Effector CD8-positive, alpha-beta T cell (primary cell): Measurements from ENCODE around the gene PTGS2.

ENCODE experiments used
- DNase-seq: peaks from one replicate; lab custom pipeline; 2025; lab: John Stamatoyannopoulos, UW
- total RNA-seq, 4 experiments: gene quantifications; one replicate each; lab custom pipeline; 2026; lab: John Stamatoyannopoulos, UW

Gene PTGS2
- total RNA-seq = 0 to 0.10 (median 0) reads per million in 4 experiments

DNA sequence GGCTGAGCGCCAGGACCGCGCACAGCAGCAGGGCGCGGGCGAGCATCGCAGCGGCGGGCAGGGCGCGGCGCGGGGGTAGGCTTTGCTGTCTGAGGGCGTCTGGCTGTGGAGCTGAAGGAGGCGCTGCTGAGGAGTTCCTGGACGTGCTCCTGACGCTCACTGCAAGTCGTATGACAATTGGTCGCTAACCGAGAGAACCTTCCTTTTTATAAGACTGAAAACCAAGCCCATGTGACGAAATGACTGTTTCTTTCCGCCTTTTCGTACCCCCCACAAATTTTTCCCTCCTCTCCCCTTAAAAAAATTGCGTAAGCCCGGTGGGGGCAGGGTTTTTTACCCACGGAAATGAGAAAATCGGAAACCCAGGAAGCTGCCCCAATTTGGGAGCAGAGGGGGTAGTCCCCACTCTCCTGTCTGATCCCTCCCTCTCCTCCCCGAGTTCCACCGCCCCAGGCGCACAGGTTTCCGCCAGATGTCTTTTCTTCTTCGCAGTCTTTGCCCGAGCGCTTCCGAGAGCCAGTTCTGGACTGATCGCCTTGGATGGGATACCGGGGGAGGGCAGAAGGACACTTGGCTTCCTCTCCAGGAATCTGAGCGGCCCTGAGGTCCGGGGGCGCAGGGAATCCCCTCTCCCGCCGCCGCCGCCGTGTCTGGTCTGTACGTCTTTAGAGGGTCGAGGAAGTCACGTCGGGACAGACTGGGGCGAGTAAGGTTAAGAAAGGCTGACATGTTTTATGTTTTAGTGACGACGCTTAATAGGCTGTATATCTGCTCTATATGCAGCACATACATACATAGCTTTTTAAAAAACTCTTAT is at the start of gene PTGS2:
PTGS2 (minus strand) TSS at position 179 of the 817 bp plus-strand sequence; CDS start at position 46, 133 bp downstream.
- no peak for DNase-seq

DNA sequence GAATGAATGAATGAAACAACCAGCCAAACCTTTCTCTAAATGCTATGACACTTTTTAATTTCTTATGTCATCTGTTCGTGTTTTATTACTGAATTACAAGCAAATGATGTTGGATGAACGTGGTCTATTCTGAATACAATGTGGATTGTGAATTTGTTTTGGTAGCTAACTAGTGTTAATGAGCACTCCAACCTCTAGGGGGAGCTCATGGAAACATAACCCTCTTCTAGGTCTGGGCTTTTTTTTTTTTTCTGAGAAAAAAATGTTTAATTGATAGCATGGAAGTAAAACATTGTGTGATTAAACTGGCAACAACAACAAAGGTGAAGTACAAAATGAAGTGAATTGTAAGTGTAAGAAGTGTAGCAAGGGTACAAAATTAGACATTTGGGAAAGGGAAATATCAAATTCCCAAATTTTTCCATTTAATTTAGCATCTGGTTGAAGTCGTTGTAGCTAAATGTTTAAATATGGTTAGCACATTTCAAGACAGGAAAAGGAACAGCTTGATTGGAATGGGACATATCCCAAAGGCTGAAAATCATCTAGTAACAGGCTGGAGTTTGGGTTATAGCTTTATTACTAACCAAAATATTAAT is 42.6 kb upstream of the PTGS2 start:
- DNase-seq = no peak

DNA sequence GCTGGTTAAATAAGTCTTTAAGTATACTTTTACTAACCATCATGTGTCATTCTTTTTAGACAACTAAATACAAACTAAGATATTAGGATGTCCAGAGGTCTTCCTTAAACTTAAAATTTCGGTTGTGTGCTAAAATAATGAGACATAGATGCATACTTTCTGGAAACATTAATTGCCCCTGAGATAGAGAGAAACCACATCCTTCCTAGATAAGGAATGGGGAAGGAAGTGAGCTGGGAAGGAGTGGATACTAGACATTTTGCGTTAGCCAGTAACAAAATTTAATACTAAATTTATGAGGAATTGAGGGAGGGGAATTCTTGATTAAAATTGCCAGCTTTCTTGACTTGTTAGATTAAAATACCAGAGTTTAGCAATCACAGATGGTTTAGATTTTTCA is 37.1 kb upstream of the PTGS2 start:
- DNase-seq = no peak

DNA sequence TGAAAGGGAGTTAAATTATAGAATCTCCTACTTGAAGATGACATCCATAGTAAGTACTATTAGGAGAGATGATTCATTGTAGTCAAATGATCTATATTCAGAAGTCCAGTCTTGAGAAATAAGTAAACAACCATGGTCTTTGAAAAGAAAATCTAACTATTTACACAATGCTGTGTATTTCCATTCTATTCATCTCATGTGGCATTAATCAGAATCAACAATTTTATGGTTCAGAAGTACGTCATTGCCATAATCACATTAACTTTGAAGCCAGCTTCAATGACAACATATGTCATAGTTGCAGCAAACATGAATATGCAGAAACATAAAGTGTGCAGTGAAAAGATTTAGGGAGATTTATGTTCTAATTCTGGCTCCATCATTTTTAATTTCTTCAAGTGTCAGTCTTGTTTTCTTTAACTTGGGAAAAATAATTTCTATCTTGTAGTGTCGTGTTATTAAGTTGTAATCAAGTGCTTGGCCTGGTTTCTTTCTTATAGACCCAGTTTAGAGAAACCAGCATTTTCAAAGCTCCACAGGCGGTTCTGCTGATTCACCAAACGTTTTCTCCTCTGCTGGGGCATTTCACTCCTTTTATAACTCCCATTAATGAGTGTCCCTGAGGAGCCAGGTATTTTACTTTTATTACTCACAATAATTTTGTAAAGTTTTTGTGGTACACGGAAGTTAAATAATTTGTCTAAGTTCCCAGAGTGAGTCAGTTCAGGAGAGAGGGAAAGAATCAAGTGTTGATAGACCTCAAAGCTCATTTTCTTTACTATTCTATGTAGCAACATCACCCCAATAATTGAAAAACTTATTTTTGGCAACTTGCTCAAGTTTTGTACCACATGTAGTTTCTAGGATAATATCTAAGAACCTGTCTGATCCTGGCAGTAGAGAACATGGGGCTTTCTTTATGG is 35.9 kb upstream of the PTGS2 start:
- no peak for DNase-seq

DNA sequence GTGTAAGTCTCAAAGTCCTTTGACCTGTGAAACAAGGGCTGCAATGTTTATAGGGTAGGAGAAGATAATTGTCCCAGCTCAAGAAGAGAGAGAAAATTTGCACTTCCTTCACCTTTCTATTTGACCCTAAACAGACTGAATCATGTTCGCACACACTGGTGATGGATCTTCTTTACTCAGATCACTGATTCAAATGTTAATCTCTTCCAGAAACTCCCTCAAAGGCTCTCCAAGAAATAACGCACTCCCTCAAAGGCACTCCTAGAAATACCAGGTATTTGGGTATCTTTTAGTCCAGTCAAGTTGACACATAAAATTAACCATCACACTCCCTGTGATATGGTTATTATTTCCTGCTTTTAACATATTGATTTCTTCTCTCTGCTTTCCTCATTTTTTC is 30.5 kb upstream of the PTGS2 start:
- DNase-seq = no peak

DNA sequence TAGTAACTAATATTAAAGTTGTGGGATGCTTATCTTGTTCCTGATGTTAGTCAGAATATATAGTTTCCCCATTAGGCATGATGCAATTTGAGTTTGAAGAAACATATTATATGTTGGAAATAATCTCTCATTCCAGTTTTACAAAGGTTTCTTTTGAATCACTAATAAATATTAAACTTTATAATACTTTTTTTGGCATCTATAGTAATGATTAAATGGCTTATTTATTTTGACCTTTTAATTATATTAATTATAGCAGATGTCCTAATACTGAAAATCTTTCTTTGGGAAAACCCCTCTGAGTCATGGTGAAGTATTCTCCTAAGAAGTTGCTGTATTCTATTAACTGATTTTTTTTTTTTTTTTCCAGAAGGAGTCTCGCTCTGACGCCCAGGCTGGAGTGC is 28.5 kb upstream of the PTGS2 start:
- no peak for DNase-seq

DNA sequence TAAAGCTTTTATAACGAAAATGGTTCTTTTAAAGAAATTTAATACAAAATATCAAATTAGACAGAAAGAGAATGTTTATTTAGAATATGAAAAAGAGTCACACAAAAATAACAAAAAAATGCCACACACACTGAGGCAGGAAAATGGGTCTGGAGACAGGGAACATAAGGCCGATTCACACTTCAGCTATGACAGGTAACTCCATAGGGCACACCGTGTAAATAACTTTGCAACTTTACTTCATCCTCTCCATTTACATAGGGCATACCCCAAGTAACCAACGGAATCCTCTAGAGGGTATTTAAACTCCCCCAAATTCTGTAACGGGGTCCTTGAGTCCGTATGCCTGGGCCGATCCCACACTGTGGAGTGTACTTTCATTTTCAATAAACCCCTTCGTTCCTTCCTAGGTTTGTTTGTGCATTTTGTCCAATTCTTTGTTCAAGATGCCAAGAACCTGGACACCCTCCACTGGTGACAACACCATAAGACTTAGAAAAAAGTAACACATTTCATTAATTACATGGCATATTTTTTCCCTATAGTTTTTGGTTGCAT is 23.1 kb upstream of the PTGS2 start:
- no peak for DNase-seq

DNA sequence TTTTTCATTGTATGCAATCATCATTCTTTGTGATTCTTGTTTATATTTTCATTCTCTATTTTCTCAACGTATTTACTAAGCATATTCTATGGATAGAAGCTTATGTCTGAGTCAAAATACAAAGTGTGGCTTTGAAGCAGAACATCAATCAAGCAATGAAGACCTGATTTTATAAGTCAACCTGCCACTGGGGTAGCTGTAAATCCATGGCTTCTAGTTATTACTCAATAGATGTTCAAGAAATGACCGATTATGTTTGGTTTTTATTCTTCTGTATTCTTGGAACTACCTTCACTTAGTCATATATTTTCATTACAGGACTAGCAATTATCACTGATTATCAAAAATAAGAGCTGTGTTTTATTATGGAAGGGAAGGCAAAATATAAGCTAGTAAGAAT is 20.5 kb upstream of the PTGS2 start:
- DNase-seq = no peak

DNA sequence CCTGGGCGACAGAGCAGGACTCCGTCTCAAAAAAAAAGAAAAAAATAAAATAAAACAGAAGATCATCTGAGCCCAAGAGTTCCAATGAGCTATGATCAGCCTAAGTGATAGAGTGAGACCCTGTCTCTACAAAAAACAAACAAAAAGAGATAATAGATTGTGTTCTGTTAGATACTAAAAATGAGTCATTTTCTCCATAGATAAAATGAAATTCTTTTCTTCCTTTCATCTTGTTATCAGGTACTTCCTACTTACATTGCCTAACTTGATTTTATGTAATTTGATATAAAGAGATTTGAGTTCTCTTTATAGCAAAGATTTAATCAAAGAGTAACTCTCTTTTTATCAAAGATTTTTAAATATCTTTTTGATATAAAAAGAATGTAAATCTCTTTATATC is 19.3 kb upstream of the PTGS2 start:
- no peak for DNase-seq

DNA sequence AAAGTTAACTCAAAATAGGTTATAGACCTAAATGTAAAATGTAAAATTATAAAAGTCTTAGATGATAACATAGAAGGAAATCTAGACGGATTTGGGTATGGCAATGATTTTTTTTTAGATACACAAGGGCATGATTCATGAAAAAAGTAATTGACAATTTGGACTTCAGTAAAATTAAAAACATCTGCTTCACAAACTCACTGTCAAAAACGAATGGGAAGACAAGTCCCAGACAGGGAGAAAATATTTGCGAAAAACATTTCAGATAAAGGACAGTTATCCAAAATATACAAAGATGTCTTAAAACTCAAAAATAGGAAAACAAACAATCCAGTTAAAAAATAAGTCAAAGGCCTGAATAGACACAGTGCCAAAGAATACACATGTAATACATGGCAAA is 9.7 kb upstream of the PTGS2 start:
- DNase-seq = no peak

DNA sequence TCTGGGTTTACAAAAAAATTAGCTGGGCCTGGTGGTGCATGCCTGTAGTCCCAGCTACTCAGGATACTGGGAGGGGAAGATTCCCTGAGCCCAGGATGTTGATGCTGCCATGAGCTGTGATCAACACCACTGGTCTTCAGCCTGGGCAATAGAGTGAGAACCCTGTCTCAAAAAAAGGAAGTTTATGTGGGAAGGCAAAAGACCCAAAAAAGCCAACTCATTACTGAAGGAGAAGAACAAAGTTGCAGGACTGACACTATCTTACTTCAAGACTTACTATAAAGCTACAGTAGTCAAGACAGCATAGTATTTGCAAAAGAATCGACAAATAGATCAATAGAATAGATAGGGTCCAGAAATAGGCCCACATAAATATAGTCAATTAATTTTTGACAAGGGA is 9.2 kb upstream of the PTGS2 start:
- no peak for DNase-seq

DNA sequence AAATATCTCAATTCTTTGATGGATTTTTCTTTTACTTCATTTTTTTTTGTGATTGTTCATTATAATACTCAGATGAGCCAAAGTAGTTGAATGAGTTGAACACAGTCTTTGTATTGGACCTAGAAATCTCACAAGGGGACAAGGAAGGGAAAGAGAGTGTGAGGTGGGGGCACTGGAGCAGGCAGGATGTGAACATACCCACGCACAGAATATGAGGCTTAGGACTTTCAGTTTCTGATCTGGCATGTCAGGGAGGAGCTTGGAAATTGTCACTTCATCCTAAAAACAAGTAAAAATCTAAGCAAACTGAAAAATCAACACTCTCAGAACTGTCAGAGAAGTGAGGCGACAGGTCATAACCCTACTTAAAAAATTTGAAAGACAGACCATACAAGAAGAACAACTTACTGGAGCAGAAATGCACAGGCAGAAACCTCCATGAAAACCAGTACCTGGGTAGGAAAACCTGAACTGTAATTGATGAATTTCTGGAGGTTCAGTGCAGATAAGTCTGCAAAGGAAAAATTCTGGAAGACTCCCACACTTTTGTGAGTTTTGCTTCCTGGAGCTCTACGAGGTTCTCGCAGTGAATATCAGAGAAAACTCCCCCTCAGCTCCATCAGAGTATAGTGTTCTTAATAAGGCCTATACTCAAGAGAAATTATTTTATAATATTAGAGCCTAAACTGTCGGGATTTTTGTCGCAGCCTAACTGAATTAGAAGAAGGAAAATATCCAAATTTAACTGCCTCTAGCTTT is 3.6 kb upstream of the PTGS2 start:
- no peak for DNase-seq

DNA sequence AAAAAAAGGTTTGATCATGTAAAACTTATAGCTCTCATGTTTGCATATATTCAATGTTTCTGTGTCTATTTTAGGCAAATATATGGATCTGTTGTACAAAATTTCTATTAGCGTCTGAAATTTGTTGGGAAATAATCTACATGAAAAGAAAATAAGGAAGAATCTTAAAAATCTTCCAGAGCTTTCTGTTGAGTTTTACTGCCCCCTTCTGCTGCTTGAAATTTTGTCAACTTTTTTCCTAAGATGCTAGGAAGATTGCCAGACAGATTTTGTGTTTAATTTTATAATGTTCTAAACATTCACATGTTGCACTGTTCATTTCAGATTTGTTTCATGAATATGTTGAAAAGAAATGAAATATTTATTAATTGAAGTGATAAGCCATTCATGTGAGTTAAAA is 2.5 kb upstream of the PTGS2 start:
- DNase-seq = no peak

DNA sequence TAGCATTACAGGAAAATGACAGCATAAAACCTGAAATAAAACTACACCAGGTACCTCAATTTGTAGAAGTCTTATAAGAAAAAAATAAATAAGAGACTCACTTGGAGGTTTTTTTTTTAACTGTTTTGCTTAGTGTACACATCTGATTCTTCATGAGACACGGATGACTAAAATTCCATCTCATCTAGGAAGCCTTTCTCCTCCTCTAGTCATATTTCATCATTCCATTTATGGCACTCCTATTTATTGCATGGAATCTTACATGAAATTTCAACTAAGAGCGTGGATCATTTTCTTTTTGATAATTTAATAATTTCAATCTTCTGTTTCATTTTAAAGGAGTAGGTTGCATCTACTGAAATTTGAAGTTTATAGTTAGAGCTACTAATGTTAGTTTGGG is 1.6 kb upstream of the PTGS2 start:
- no peak for DNase-seq

DNA sequence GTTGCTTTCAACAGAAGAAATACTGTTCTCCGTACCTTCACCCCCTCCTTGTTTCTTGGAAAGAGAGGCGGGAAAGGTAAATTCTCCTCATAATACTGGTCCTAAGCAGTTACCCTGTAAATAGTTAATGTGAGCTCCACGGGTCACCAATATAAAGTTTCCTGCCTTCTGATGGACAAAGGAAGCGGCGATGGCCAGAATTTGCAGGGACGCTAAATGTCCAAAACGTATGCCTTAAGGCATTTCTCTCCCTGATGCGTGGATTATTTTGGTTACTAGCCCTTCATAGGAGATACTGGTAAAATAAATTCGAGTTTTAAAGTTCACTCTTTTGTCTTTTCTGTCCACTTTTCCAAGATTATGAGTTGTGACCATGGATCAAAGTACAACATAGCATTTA is 898 bp upstream of the PTGS2 start:
- DNase-seq = no peak

DNA sequence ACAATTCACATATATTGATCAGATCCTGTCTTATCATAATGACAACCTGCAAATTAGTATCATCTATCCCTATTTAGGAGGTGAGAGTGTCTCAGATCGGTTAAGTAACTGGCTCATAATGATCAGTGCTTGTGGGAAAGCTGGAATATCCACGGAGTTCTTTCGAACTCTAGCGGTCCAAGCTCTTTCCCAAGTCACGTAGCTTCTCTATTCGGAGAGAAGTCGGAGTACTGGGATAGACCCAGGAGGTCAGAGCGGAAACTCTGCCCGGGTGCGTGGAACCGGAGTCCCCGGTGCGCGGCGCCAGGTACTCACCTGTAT is 339 bp downstream of the PTGS2 start:
- DNase-seq = no peak

DNA sequence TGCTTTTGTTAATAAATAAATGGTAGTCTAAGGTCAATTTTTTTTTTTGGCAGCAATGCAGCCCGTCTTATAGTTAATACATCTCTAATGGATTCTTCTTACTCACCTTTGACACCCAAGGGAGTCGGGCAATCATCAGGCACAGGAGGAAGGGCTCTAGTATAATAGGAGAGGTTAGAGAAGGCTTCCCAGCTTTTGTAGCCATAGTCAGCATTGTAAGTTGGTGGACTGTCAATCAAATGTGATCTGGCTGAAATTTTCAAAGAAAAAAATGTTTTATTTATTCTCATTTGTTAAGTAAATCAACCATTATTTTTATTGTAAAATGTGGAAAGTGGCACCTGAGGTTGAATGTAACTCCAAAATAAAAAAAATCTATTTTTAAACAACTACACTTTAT is 2.1 kb downstream of the PTGS2 start:
- DNase-seq = no peak

DNA sequence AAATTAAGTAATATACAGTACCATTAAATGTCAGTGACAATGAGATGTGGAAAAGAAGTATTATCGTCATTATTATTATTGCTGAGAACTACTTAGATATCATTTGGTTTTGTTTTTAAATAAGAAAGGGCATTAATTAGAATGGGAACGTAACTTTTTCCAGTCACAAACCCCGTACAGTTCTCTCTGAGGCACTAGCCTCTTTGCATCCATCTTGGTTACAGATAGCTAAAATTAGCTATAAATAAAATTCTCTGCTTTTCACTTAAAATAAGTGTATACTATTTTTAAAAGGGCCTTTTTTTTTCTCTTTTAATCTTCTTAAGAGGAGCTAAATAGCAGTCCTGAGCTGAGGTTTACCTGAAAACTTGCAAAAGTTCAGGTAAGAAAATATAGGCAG is 7.6 kb downstream of the PTGS2 start:
- no peak for DNase-seq

DNA sequence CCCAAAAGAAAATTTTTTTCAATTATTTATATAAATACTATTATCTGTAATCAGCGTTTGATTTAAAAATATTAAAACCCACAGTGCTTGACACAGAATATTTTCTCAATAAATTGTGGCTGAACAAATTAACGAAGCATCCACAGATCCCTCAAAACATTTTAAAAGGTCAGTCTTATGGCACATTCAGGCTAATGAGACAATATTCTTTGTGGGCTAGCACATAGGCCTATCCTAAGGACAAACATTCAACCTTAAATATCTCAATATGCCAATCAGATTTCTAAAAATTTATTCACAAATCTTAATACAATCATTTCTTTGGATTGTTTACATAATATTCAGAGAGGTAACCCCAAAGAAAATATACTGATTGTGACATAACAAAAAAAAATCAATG is 8.1 kb downstream of the PTGS2 start:
- DNase-seq = no peak

DNA sequence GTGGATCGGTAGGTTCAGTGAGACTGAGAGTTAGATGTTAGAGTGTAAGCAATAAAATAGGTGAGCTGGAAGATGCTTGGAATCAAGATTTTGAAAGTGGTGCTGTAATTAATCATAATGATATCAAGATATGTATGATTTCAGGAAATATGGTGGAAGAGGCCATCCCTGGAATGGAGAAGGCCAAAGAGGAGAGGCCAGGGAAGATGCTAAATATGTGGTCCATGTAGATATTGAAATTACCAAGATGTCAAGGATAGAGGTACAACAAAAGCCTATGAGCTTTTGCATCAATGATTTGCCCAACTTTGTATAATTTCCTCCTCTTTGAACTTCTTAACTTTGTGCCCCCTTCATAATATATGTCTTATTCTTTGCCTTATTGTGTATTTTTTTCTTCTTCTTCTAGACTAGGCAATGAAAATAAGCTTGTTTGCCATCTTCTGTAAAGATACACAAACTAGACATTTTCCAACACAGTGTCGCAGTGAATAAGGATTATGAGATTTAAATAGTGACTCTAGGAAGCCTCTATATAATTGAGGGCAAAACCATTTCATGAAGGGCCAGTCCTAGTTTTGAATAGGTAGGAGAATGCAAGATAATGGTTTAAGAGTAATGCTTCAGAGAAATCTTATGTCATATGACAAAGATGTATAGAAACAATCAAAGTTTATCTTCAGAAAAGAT is 8.9 kb downstream of the PTGS2 start:
- DNase-seq = no peak
